Eye (tissue), 1 donor: ENCODE results near the gene PRUNE2.
"Not testable (repeated sequence)": the region's sequence is repeated elsewhere in the genome, so short reads cannot be mapped to it uniquely, and the experiment has no call there.

ENCODE experiments used
- DNase-seq: peaks from one replicate; pipeline ENCODE4 v3.0.0-alpha.2; 2015

PRUNE2 gene

GRCh38 chr9:76905791-76906646, at the start of gene PRUNE2:
PRUNE2 (minus strand) TSS chr9:76906114; CDS start chr9:76905963, 151 bp downstream.
- peak; percentile 94 for DNase-seq

GRCh38 chr9:76955406-76955805, 49.5 kb upstream of the PRUNE2 start:
- DNase-seq = not testable (repeated sequence)

- DNase-seq = no peak
Observed at GRCh38 chr9:76949865-76950264, 44.0 kb upstream of the PRUNE2 start.

GRCh38 chr9:76944011-76944410, 38.1 kb upstream of the PRUNE2 start:
- no peak for DNase-seq

- DNase-seq = no peak
Observed at GRCh38 chr9:76943054-76943453, 37.1 kb upstream of the PRUNE2 start.

- no peak for DNase-seq
Observed at GRCh38 chr9:76932757-76933156, 26.8 kb upstream of the PRUNE2 start.

- DNase-seq = no peak
Observed at GRCh38 chr9:76932265-76932664, 26.4 kb upstream of the PRUNE2 start.

- DNase-seq = no peak
Observed at GRCh38 chr9:76927540-76928240, 21.8 kb upstream of the PRUNE2 start.

GRCh38 chr9:76926846-76927245, 20.9 kb upstream of the PRUNE2 start:
- no peak for DNase-seq

GRCh38 chr9:76926324-76926741, 20.4 kb upstream of the PRUNE2 start:
- peak; percentile 18 for DNase-seq

GRCh38 chr9:76921165-76921564, 15.3 kb upstream of the PRUNE2 start:
- DNase-seq = no peak

GRCh38 chr9:76917299-76917698, 11.4 kb upstream of the PRUNE2 start:
- no peak for DNase-seq

- no peak for DNase-seq
Observed at GRCh38 chr9:76916231-76916630, 10.3 kb upstream of the PRUNE2 start.

GRCh38 chr9:76913467-76913866, 7.6 kb upstream of the PRUNE2 start:
- no peak for DNase-seq

GRCh38 chr9:76912636-76913275, 6.8 kb upstream of the PRUNE2 start:
- DNase-seq = no peak

- no peak for DNase-seq
Observed at GRCh38 chr9:76911971-76912370, 6.1 kb upstream of the PRUNE2 start.

GRCh38 chr9:76910861-76911260, 4.9 kb upstream of the PRUNE2 start:
- DNase-seq = no peak

- DNase-seq = no peak
Observed at GRCh38 chr9:76906647-76906975, 697 bp upstream of the PRUNE2 start.

GRCh38 chr9:76904661-76905457, 1.1 kb downstream of the PRUNE2 start:
- peak; percentile 8 for DNase-seq

GRCh38 chr9:76902395-76902794, 3.5 kb downstream of the PRUNE2 start:
- DNase-seq = no peak

GRCh38 chr9:76901801-76902200, 4.1 kb downstream of the PRUNE2 start:
- DNase-seq = no peak

- DNase-seq = no peak
Observed at GRCh38 chr9:76900884-76901440, 5.0 kb downstream of the PRUNE2 start.

GRCh38 chr9:76898786-76899185, 7.1 kb downstream of the PRUNE2 start:
- no peak for DNase-seq
